Ishikawa (cell line): ENCODE data around the gene HNMT.

Experiments
- CEBPB ChIP-seq: IDR thresholded peaks from 2 replicates; pipeline ENCODE4 v1.6.1; 2012
- CREB1 ChIP-seq: IDR thresholded peaks from 2 replicates; pipeline ENCODE4 v1.6.1; 2012; ENCODE audit warnings: low read depth
- EGR1 ChIP-seq: IDR thresholded peaks from 2 replicates; pipeline ENCODE4 v1.6.1; 2012
- EP300 ChIP-seq: IDR thresholded peaks from 2 replicates; pipeline ENCODE4 v1.6.1; 2012; ENCODE audit warnings: borderline replicate concordance
- FOXM1 ChIP-seq: IDR thresholded peaks from 2 replicates; pipeline ENCODE4 v1.6.1; 2012; ENCODE audit warnings: low read depth, borderline replicate concordance
- NFIC ChIP-seq: IDR thresholded peaks from 2 replicates; pipeline ENCODE4 v1.6.1; 2012
- RAD21 ChIP-seq: IDR thresholded peaks from 2 replicates; pipeline ENCODE4 v1.6.1; 2012; ENCODE audit warnings: low read depth
- TAF1 ChIP-seq: IDR thresholded peaks from 2 replicates; pipeline ENCODE4 v1.6.1; 2012; ENCODE audit warnings: low read depth, mild to moderate bottlenecking
- TCF12 ChIP-seq: IDR thresholded peaks from 2 replicates; pipeline ENCODE4 v1.6.1; 2012; ENCODE audit warnings: low read depth
- TEAD4 ChIP-seq: IDR thresholded peaks from 2 replicates; pipeline ENCODE4 v1.6.1; 2012
- YY1 ChIP-seq: IDR thresholded peaks from 2 replicates; pipeline ENCODE4 v1.6.1; 2012; ENCODE audit warnings: low read depth
- ZBTB7A ChIP-seq: IDR thresholded peaks from 2 replicates; pipeline ENCODE4 v1.6.1; 2012; ENCODE audit warnings: low read depth
- TF ChIP-seq, protein P1 (sequence below): IDR thresholded peaks from 2 replicates; pipeline ENCODE4 v1.6.1; 2012
- TF ChIP-seq, protein P2 (sequence below): IDR thresholded peaks from 2 replicates; pipeline ENCODE4 v1.6.1; 2012; ENCODE audit warnings: low read depth, mild to moderate bottlenecking
- TF ChIP-seq, protein P3 (sequence below): IDR thresholded peaks from 2 replicates; pipeline ENCODE4 v1.6.1; 2012

HNMT gene

DNA sequence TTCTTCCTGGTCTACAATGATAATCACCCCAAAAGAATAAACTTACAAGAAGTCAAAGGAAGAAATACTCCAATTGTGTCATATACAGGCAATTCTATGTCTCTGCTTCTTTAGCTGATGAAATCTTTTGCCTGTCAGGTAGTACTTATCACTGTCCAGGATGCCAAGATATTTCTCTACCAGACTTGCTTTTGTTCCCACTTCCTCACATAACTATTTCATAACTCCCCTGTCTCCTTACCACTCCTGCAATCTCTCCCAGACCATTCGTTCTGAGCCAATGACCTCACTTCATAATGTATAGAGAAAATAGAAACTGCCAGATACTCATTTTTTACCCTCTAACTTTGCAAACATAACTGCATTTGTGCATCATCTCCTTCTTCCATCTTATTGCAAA is 39.1 kb downstream of the HNMT start:
- TF ChIP-seq ZBTB7A = no peak
- TF ChIP-seq, protein P1, sequence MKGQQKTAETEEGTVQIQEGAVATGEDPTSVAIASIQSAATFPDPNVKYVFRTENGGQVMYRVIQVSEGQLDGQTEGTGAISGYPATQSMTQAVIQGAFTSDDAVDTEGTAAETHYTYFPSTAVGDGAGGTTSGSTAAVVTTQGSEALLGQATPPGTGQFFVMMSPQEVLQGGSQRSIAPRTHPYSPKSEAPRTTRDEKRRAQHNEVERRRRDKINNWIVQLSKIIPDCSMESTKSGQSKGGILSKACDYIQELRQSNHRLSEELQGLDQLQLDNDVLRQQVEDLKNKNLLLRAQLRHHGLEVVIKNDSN = no peak
- no peak for TF ChIP-seq FOXM1
- TF ChIP-seq, protein P2, sequence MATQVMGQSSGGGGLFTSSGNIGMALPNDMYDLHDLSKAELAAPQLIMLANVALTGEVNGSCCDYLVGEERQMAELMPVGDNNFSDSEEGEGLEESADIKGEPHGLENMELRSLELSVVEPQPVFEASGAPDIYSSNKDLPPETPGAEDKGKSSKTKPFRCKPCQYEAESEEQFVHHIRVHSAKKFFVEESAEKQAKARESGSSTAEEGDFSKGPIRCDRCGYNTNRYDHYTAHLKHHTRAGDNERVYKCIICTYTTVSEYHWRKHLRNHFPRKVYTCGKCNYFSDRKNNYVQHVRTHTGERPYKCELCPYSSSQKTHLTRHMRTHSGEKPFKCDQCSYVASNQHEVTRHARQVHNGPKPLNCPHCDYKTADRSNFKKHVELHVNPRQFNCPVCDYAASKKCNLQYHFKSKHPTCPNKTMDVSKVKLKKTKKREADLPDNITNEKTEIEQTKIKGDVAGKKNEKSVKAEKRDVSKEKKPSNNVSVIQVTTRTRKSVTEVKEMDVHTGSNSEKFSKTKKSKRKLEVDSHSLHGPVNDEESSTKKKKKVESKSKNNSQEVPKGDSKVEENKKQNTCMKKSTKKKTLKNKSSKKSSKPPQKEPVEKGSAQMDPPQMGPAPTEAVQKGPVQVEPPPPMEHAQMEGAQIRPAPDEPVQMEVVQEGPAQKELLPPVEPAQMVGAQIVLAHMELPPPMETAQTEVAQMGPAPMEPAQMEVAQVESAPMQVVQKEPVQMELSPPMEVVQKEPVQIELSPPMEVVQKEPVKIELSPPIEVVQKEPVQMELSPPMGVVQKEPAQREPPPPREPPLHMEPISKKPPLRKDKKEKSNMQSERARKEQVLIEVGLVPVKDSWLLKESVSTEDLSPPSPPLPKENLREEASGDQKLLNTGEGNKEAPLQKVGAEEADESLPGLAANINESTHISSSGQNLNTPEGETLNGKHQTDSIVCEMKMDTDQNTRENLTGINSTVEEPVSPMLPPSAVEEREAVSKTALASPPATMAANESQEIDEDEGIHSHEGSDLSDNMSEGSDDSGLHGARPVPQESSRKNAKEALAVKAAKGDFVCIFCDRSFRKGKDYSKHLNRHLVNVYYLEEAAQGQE = no peak
- no peak for TF ChIP-seq YY1
- no peak for TF ChIP-seq RAD21
- no peak for TF ChIP-seq TAF1
- TF ChIP-seq, protein P3, sequence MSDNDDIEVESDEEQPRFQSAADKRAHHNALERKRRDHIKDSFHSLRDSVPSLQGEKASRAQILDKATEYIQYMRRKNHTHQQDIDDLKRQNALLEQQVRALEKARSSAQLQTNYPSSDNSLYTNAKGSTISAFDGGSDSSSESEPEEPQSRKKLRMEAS = no peak
- no peak for TF ChIP-seq CEBPB
- no peak for TF ChIP-seq TEAD4
- TF ChIP-seq EGR1 = no peak
- no peak for TF ChIP-seq NFIC
- no peak for TF ChIP-seq EP300
- no peak for TF ChIP-seq CREB1
- TF ChIP-seq TCF12 = no peak

DNA sequence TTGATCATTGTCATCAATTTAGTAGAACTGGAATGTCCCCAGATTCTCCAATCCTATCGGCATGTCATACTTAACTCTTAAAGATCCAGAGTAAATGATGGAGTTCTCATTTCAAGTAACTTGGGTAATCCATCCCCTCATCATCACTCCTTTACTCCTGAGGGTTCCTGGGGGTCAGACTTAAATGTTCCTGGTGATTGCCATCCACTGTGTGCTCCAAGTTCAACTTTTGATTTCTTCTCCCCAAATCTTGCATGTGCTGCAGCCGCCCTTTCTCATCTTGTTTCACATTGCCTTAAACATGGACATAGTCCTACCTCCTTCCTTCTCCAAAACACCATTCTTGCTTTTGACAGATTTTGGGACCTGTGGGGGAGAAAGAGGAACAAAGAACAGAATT is 43.2 kb downstream of the HNMT start:
- TF ChIP-seq TAF1 (no peak), EP300 (no peak), ZBTB7A (no peak), RAD21 (no peak)
- TF ChIP-seq, protein P3 = no peak
- TF ChIP-seq, protein P1 = no peak

DNA sequence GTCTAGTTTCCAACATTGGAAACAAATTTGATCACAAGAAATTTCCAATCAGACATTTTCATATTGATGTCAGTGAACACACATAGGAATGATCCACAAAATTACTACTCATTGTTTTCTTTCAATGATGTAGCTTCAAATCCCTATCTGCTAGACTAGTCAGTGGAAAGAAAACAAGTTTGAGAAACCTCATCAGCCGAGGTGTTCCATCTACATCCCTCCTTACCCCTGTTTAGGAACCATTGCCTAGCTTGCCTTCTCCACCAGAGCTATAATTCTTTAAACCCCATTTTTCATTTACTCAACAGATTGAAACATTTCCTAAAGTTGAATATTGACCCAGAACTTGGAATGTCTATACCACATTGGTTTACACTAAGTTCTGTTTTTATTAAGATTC is 45.3 kb downstream of the HNMT start:
- TF ChIP-seq TEAD4 (no peak), CREB1 (no peak), TCF12 (no peak), TAF1 (no peak), YY1 (no peak), NFIC (no peak), ZBTB7A (no peak), CEBPB (no peak), EGR1 (no peak)
- TF ChIP-seq, protein P1 = no peak
- TF ChIP-seq, protein P2 = no peak
- TF ChIP-seq, protein P3 = no peak

DNA sequence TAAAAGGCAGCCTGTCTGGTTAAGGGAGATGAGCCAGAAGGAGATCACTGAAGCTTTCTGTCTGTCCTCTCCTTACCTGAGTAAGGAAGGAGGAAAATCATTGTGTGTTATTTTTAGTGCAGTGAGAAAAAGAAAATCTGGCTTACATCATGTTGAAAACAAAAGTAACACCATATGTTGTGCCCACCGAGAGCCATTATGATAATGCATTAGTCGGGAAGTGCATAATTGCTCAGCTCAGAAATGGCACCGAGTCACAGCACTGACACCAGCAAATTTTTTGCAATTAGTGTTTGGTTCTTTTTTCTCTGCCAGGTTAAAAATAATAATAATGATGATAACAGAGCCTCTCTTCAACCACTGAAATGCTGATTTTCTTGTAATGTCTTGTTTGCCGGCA is 46.6 kb downstream of the HNMT start:
- TF ChIP-seq, protein P2 = no peak
- no peak for TF ChIP-seq TAF1
- no peak for TF ChIP-seq EGR1
- no peak for TF ChIP-seq NFIC
- TF ChIP-seq, protein P1 = no peak
- no peak for TF ChIP-seq TEAD4
- TF ChIP-seq, protein P3 = no peak
- no peak for TF ChIP-seq ZBTB7A
- no peak for TF ChIP-seq TCF12
- no peak for TF ChIP-seq YY1
- no peak for TF ChIP-seq EP300
- TF ChIP-seq CEBPB = no peak
- no peak for TF ChIP-seq FOXM1
- TF ChIP-seq RAD21 = no peak
- TF ChIP-seq CREB1 = no peak
